ENCODE measurements around the gene KREMEN2.
"Not testable (repeated sequence)": the region's sequence is repeated elsewhere in the genome, so short reads cannot be mapped to it uniquely, and the experiment has no call there.

The KREMEN2 gene

DNA sequence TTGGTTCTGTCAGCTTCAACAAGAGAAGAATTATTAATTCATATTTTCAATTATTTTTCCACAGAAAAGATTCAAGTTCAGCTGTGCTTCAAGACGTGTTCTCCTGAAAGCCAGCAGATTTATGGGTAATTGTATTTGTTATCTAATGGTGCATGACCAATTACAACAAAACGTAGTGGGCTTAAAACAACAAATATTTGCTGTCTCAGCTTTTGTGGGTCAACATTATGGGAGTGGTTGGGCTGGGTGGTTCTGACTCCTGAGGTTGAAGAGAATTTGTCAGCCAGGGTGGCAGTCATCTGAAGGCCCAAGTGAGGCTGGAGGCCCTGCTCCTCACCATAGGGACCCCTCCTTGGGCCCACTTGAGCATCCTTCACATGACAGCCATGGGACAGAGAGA lies 24.1 kb upstream of the KREMEN2 start:
- DNase-seq (ENCODE audit: low read depth in 2 of 2): no peak

DNA sequence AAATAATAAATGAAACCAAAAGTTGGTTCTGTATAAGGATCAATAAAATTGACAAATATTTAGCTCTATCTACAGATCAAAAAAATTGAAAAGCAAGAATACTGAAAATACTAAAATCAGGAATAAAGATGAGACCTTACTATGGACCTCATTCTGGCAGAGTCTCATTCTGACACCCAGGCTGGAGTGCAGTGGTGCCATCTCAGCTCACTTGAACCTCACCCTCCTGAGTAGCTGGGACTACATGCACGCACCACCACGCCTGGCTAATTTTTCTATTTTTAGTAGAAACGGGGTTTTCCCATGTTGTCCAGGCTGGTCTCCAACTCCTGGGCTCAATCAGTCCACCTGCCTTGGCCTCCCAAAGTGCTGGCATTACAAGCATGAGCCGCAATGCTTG lies 22.0 kb upstream of the KREMEN2 start:
- DNase-seq (ENCODE audit: low read depth in 2 of 2): no peak

- DNase-seq (ENCODE audit: low read depth in 2 of 2): not testable (repeated sequence)
These were observed 20.4 kb upstream of the KREMEN2 start for GRCh38 chr16:2943716-2944115.

- no peak for DNase-seq (ENCODE audit: low read depth in 2 of 2)
These were observed 17.4 kb upstream of the KREMEN2 start for GRCh38 chr16:2946649-2947048.

GRCh38 chr16:2948807-2949704 lies 15.0 kb upstream of the KREMEN2 start:
- DNase-seq (ENCODE audit: low read depth in 2 of 2): no peak

DNA sequence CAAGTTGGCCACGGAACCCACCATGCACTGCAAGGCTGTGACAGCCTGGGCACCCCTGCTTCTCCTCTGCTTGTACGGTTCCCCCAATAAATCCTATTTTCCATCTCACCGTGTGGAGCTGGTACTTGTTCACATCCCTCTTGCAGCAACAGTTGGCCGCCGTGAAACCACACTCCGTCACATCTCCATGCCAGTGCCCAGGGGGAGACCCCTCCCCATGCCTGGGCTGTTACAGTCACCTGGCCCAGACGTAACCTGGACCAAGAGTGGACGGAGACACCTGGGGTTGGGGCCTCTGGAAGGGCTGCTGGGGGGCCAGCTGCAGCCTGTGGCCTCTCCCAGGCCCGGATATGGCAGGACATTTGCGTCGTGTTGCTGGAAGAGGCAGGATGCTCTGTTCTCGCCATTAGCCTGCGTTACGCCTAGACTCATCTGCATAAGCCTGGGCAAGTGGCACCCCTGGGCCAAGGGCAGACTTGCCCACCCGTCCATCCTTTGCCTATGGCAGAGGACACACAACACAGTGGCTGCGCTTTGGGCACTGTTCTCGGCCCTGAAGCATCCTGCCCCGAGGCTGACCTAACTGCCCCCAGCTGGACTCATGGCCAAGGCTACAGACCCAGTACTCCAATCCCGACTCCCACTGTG lies 14.2 kb upstream of the KREMEN2 start:
- no peak for DNase-seq (ENCODE audit: low read depth in 2 of 2)

DNA sequence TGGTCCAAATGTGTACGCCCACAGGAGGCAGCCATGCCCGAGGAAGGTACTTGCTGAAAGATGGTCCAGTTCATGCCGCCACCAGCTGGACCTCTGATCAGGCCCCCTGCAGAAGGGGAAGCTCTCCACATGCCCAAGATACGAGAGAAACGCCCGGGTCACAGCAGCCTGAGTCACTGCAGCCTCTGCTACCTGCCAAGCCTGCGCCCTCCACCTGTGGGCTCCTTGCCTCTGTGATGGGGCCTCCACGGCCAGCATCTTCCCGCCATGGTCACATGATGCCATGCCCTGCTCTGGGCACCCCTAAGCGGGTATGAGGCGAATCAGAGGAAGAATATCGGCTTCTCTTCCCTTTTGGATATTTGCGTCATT lies 13.7 kb upstream of the KREMEN2 start:
- no peak for DNase-seq (ENCODE audit: low read depth in 2 of 2)

DNA sequence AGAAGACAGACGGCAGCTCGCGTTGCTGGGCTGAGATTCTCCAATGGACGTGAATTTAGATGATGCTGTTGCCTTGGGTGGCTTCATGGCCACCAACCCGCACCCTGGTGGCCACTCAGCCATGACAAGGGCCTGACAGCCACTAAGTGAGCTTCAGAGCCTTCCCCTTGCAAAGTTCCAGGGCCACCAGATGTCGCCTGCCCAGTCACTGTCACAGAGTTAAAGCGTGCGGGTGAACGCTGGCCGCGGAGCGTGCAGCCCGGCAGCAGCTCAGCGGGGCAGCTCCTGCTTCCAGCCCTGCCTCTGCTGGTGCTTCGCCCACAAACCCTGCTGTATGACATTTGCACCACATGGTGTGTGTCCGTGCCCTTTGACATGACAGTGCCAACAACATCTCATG lies 13.3 kb upstream of the KREMEN2 start:
- DNase-seq (ENCODE audit: low read depth in 2 of 2): no peak

- DNase-seq (ENCODE audit: low read depth in 2 of 2): no peak
These were observed 11.4 kb upstream of the KREMEN2 start for GRCh38 chr16:2952679-2953078.

DNA sequence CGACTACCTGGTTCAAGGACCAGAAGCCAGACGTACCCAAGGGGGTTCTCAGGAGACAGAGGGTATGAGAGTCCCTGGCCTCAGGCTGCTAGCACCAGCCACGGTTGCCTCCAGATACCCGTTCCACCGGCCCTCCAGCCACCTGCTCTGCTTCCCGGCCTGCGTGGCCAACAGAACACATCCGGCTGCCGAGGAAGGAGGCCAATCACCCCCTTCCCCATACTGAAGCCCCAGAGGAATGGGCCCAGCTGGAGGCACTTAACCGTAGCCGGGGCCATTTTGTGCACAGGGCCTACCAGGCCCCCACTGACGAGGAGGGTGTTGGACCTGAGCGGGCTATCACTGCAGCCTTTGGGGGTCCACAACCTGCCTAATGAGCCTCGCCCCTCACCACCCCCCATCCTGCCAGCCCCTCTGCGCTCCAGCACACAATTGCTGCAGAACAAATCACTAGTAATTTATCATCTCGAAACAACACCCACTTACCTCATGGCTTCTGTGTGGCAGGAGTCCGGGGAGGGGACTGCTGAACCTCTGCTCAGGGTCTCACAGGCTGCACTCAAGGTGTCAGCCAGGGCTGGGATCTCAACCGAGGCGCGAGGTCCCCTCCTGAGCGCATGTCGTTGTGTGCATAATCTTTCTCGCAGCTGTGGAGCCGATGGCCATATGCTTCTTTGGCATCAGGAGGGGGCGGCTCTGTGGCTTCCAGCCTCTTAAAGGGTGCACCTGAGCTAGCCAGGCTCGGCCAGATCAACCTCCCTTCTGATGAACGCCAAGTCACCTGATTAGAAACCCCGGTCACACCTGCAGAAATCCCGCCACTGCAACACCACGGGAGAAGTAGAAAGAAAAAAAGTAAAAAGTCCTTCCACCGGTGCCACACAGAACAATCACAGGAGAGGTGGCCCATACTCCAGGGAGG lies 10.1 kb upstream of the KREMEN2 start:
- no peak for DNase-seq (ENCODE audit: low read depth in 2 of 2)

GRCh38 chr16:2954656-2955381 lies 9.3 kb upstream of the KREMEN2 start:
- no peak for DNase-seq (ENCODE audit: low read depth in 2 of 2)

DNA sequence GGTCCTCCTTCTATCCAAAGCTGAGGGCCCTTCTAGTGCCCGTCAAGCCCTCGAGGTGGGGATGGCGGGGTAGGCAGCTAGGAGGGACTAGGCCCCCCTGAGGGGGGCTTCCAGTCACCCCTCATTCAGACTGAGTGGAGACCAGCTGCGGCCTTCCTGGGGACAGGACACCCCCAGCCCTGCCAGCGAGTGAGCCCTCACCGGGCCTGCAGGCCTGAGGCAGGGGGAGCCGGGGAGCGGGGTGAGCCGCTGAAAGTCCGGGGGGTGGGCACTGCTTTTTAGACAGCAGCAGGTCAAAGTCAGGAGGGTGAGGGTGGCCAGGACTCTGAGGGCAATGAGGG lies 8.7 kb upstream of the KREMEN2 start:
- no peak for DNase-seq (ENCODE audit: low read depth in 2 of 2)

DNA sequence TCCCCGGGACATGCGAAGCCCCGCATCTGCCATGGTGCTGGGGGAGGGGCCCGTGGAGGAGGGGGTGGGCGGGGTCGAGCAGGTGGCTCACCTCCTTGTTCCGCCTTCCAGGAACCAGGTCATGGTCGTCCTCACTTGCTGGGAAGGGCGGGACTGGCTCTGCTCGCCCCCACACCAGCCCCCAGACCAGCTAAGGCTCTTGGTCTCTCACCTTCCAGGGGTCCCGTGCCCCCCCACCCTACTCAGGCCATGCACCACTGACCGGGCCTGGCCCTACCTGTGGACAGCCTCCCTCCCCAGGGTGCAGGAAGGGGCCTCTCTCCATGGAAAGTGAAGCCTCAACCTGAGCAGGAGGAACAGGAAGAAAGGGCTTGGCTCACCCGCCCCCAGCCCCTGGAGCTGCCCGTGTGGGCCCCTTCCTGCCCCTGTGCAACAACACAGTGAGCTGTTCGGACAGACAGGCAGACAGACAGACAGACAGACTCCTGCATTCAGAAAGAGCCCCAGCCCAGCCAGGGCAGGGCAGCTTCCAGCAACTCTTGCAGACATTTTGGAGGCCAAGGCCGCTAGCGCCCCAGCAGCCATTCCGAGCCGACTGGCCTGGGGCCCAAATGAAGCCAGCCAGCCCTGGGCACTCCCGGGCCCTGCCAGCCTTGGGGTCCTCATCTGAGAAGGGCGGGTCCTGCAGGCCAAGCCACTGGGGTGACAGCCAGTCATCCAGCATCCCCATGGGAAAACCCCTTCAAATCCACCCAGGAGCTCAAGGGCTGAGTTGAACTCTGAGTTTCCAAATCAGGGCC lies 8.1 kb upstream of the KREMEN2 start:
- no peak for DNase-seq (ENCODE audit: low read depth in 2 of 2)

- DNase-seq (ENCODE audit: low read depth in 2 of 2): no peak
These were observed 7.5 kb upstream of the KREMEN2 start for GRCh38 chr16:2956579-2956956.

DNA sequence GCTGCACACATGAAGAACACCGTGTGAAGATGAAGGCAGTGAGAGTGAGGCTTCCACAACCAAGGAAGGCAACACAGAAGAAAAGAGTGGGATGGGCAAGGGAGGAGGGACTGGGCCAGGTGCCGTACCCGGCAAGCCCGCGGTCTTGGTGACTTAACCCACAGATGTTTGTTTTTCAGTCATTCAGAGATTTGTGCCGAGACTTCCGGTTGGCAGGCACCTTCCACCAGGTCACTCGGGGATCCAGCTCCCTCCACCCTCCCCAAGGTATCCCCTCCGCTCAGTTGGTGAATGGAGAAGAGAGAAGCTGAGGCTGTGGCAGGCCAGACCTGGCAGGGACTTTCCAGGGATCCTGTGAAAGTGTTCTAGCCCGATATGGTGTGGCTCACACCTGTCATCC lies 4.9 kb upstream of the KREMEN2 start:
- no peak for DNase-seq (ENCODE audit: low read depth in 2 of 2)

GRCh38 chr16:2960183-2961010 lies 3.7 kb upstream of the KREMEN2 start:
- DNase-seq (ENCODE audit: low read depth in 2 of 2): no peak

DNA sequence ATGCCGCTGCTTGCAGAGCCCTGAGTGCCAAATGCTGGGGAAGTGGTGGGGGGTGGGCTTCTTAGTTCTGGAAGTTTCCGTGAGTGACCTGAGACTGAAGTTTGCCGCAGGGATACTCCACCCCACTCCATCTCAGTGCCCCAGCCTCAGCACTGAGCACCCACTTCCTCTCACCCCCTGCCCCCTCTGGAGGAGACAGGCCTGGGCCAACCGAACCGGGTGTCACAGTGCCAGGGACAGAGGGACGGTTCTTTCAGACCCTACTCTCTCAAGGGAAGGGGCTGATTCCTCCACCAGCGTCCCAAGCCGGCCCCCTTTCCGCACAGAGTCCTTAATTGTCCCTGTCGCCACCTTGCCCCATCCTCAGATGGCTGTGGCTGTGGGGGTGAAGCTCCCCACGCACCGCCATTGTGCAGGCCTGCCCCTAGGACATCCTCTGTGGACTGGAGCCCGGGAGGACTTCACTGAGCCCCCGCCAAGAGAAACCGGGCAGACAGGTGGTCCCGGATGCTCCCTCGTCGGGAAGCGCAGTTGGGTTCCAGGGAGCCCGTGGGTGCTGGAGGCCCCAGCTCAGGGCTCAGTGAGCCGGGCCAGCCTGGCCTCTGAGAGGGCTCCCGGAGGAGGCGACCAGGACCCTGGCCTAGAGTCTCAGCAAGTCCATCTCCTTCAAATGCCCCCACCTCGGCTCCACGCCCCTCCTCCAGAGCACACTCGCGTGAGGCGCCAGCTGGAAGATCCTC lies 1.6 kb upstream of the KREMEN2 start:
- DNase-seq (ENCODE audit: low read depth in 2 of 2): no peak

- no peak for DNase-seq (ENCODE audit: low read depth in 2 of 2)
These were observed 877 bp upstream of the KREMEN2 start for GRCh38 chr16:2963074-2963722.

All from stimulated activated CD4-positive, alpha-beta T cell treated with anti-CD3 and anti-CD28 coated beads, Interleukin-1b, Interleukin-23, amount 100 ng/mL, for 1 hour (primary cell).